ENCODE measurements around the gene PRKG1. TPM values are rescaled to one million over a fixed set of nuclear protein-coding genes. Genes with fewer than 3 reads are reported as not detected.

Gene PRKG1
- total RNA-seq, 2 donors from 2014 or later = 1.3 to 2.7 TPM

DNA sequence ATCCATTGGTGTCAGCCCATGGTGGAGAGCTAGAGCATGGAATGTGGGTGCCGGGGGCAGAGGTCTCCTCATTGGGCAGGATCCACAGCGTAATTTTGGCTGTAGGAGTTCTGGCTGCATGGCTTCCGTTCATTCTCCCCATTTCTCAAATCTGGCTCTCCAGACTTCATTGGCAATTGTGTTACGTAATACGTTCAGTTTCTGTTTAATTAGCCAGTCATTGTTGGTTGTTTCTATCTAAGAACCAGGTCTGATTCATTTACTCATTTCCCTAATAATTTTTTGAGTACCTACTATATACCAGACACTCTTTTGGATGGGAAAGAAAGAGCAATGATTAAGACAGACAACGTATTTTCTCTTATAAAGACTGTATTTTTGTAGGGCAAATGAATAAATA is 325.6 kb downstream of the PRKG1 start:
- Mint-ChIP-seq H3K9me3 (no peaks in the 10 kb centered on the region), H3K4me1 (no peaks in the 10 kb centered on the region), H3K27me3 (ENCODE audit: insufficient read depth) (no peaks in the 10 kb centered on the region), H3K4me3 (no peak overlapping the region), H3K36me3 (ENCODE audit: low read depth) (no peaks in the 10 kb centered on the region), H3K27ac (no peak overlapping the region)
- no peak for DNase-seq
- no peaks in the 10 kb centered on the region for H3K36me3 ChIP-seq (ENCODE audit: control insufficient read depth, insufficient read depth, low read length)
- H3K9me3 ChIP-seq (ENCODE audit: control insufficient read depth, low read length) = no peaks in the 10 kb centered on the region
- H3K9ac ChIP-seq (ENCODE audit: extremely low read depth, low read length, poor library complexity, severe bottlenecking) = no peak overlapping the region
- no peak overlapping the region for H3K27ac ChIP-seq (ENCODE audit: low read depth, low read length)
- TF ChIP-seq, protein P1, sequence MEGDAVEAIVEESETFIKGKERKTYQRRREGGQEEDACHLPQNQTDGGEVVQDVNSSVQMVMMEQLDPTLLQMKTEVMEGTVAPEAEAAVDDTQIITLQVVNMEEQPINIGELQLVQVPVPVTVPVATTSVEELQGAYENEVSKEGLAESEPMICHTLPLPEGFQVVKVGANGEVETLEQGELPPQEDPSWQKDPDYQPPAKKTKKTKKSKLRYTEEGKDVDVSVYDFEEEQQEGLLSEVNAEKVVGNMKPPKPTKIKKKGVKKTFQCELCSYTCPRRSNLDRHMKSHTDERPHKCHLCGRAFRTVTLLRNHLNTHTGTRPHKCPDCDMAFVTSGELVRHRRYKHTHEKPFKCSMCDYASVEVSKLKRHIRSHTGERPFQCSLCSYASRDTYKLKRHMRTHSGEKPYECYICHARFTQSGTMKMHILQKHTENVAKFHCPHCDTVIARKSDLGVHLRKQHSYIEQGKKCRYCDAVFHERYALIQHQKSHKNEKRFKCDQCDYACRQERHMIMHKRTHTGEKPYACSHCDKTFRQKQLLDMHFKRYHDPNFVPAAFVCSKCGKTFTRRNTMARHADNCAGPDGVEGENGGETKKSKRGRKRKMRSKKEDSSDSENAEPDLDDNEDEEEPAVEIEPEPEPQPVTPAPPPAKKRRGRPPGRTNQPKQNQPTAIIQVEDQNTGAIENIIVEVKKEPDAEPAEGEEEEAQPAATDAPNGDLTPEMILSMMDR (conservative IDR thresholded peaks at IDR 0.05) = no peak
- H3K4me1 ChIP-seq (ENCODE audit: control insufficient read depth, insufficient read depth, low read length) = no peaks in the 10 kb centered on the region
- 94 to 97% methylated on average over 2 to 5 of the region's 6 CpGs for WGBS, 2 experiments (ENCODE audit: insufficient coverage in 1 of 2, insufficient read length in 1 of 2)
- no peaks in the 10 kb centered on the region for H3K27me3 ChIP-seq (ENCODE audit: control insufficient read depth, insufficient read depth, low read length, poor library complexity, severe bottlenecking)
- no peak overlapping the region for H3K4me3 ChIP-seq (ENCODE audit: low read length)

DNA sequence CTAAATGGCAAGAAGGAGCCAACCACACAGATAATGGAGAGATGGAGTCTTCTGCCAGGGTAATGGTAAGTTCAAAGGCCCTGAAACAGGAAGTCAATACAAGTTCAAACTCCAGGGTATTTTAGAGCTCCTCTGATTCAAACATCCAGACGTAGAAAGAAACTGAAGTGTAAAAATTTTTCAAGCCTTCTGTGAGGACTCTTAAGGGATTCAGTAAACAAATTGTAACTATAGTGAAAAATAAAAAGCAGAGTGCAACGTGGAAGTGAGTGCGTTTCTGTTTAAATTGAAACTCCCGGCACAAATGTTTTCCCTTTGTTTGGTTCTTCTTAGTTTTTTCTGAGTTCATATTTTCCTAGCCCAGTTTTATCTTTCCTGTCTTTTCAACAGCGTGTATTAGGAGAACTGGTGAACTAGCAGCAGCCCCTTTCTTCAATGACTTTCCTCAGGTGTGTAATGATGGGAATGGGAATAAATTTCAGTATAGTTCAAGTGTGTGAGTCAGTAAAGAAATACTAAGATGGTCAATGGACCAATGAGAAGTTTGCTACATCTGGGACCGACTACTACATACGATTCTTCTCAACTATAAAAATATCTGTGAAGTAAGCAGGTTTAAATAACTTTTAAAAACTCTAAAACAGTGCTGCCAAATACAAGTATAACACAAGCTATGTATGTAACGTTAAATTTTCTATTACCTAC is 326.3 kb downstream of the PRKG1 start:
- H3K27me3 Mint-ChIP-seq (ENCODE audit: insufficient read depth) = no peaks in the 10 kb centered on the region
- no peaks in the 10 kb centered on the region for H3K27me3 ChIP-seq (ENCODE audit: control insufficient read depth, insufficient read depth, low read length, poor library complexity, severe bottlenecking)
- TF ChIP-seq, protein P1 (conservative IDR thresholded peaks at IDR 0.05) = no peak
- no peaks in the 10 kb centered on the region for H3K4me1 ChIP-seq (ENCODE audit: control insufficient read depth, insufficient read depth, low read length)
- no peak overlapping the region for H3K4me3 ChIP-seq (ENCODE audit: low read length)
- no peaks in the 10 kb centered on the region for H3K36me3 Mint-ChIP-seq (ENCODE audit: low read depth)
- no peak for DNase-seq
- no peaks in the 10 kb centered on the region for H3K9me3 ChIP-seq (ENCODE audit: control insufficient read depth, low read length)
- no peak overlapping the region for H3K4me3 Mint-ChIP-seq
- peaks cover 3% of the 10 kb centered on the region for H3K4me1 Mint-ChIP-seq
- H3K9ac ChIP-seq (ENCODE audit: extremely low read depth, low read length, poor library complexity, severe bottlenecking) = no peak overlapping the region
- H3K27ac ChIP-seq (ENCODE audit: low read depth, low read length) = no peak overlapping the region
- H3K36me3 ChIP-seq (ENCODE audit: control insufficient read depth, insufficient read depth, low read length) = no peaks in the 10 kb centered on the region
- H3K27ac Mint-ChIP-seq = no peak overlapping the region
- H3K9me3 Mint-ChIP-seq = no peaks in the 10 kb centered on the region
- WGBS, 2 experiments (ENCODE audit: insufficient coverage in 1 of 2, insufficient read length in 1 of 2) = 84 to 95% methylated on average over 5 to 7 of the region's 8 CpGs

DNA sequence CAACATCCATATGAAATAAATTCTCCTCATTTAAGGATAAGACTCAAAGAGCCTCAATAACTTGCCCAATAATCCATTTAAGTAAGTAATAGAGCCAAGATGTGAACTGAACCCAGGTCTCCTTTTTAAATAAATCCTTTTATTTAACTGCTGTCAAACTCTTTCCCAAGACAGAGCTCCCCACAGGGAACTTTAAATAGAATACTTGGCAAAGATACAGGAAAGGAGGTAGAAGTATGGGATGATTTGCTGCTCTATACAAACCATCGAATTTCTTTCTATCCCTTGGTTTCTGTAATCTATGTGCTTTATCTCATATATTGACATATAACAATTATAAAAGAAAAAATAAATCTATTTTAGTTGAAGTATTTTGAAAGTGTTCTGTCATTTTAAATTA is 329.2 kb downstream of the PRKG1 start:
- DNase-seq = no peak

More for the DNA sequence above, 329.2 kb downstream of the PRKG1 start:
- WGBS, 2 experiments (ENCODE audit: insufficient coverage in 1 of 2, insufficient read length in 1 of 2) = no CpG with 5 or more reads among the region's 1 CpG
- no peak overlapping the region for H3K4me3 ChIP-seq (ENCODE audit: low read length)
- no peaks in the 10 kb centered on the region for H3K27me3 Mint-ChIP-seq (ENCODE audit: insufficient read depth)
- no peaks in the 10 kb centered on the region for H3K36me3 ChIP-seq (ENCODE audit: control insufficient read depth, insufficient read depth, low read length)
- no peak overlapping the region for H3K27ac Mint-ChIP-seq
- no peaks in the 10 kb centered on the region for H3K9me3 Mint-ChIP-seq
- H3K4me1 ChIP-seq (ENCODE audit: control insufficient read depth, insufficient read depth, low read length) = no peaks in the 10 kb centered on the region
- H3K27me3 ChIP-seq (ENCODE audit: control insufficient read depth, insufficient read depth, low read length, poor library complexity, severe bottlenecking) = no peaks in the 10 kb centered on the region
- H3K36me3 Mint-ChIP-seq (ENCODE audit: low read depth) = no peaks in the 10 kb centered on the region
- peaks cover 3% of the 10 kb centered on the region for H3K4me1 Mint-ChIP-seq
- no peak overlapping the region for H3K27ac ChIP-seq (ENCODE audit: low read depth, low read length)
- TF ChIP-seq, protein P1 (conservative IDR thresholded peaks at IDR 0.05) = no peak
- no peaks in the 10 kb centered on the region for H3K9me3 ChIP-seq (ENCODE audit: control insufficient read depth, low read length)
- H3K9ac ChIP-seq (ENCODE audit: extremely low read depth, low read length, poor library complexity, severe bottlenecking) = no peak overlapping the region
- H3K4me3 Mint-ChIP-seq = no peak overlapping the region
